Measurements from ENCODE around the gene WDR37.

GRCh38 chr10:1142596-1142995 lies 86.4 kb downstream of the WDR37 start:
- TF ChIP-seq CTCF (IDR thresholded peaks at IDR 0.05): no peak
- TF ChIP-seq POLR2A (IDR thresholded peaks at IDR 0.05): no peak

Measured in prostate gland (tissue), 2 donors.